ENCODE measurements around the gene ACTRT2.

ACTRT2 gene

DNA sequence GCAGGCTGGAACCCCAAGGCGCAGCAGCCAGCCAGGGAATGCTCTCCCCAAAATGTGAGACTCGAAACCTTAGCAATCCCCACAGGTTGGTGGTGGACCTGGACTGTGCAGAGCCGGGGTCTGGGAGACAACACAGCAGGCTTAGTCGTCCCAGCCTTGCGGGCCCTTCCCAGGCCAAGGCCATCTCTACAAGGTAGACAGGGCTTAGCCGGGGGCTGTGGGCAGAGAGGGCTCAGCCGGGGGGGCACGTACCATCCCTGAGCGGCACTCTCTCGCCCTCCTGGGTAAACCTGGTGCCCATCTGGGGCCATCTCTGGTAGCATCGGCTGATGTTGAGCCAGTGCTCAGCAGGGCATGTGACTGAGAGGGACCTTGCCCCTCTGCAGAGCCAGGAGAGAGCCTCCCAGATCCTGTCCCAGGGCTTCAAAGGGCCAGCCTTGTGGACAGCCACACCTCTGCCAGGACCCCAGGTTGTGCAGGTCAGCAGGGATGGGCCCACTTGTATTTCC lies 2.2 kb upstream of the ACTRT2 start:
- FAIRE-seq, result no peak

DNA sequence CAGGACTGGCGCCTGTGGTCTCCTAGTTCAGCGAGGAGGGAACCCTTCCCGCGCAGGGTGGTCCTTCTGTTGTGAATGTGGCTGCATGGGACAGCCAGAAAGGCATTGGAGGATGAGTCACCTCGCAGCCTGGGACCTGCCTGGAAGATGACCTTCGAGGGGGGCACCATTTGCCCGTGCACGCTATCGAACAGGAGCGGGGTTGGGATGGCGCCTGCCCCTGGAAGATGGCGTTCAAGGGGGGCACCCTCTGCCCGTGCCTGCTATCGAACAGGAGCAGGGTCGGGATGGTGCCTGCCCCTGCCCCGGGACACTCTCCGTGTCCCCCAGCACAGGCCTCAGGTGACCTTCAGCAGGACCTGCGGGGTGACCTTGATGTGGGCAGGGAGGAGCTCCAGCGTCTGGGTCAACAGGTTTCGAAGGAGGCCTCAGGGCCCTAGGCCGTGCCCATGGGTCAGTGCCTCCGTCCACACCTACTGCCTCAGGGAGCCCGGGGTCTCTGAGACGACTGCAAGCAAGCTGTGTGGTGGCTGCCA lies 1.7 kb upstream of the ACTRT2 start:
- no peak for FAIRE-seq

DNA sequence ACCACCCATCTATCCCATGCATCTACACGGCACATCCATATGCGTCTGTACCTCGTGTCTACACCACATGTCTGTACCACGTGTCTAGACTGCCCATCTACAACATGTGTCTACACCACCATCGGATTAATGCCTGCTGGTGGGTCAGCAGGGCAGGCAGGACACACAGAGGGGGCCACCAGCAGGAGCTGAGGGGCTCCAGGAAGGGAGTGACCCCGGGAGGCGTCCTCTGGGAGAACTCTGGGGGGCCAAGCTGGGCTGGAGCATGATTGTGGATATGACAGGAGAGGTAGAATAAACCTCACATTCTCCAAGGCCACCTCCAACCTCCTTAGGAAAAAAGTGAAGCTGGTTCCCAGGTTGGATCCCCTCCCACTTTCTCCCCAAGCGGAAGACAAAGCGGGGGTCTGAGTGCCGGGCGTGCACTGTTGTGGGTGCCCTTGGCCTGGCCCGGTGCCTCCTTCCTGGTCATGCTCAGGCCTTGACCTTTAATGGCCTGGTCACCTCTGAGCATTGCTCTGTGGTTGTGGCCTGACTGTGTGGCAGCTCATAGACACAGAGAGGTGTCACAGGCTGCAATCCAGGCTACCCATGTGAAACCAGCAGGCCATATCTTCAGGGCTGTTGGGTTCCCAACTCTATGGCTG lies 881 bp upstream of the ACTRT2 start:
- FAIRE-seq, result no peak

DNA sequence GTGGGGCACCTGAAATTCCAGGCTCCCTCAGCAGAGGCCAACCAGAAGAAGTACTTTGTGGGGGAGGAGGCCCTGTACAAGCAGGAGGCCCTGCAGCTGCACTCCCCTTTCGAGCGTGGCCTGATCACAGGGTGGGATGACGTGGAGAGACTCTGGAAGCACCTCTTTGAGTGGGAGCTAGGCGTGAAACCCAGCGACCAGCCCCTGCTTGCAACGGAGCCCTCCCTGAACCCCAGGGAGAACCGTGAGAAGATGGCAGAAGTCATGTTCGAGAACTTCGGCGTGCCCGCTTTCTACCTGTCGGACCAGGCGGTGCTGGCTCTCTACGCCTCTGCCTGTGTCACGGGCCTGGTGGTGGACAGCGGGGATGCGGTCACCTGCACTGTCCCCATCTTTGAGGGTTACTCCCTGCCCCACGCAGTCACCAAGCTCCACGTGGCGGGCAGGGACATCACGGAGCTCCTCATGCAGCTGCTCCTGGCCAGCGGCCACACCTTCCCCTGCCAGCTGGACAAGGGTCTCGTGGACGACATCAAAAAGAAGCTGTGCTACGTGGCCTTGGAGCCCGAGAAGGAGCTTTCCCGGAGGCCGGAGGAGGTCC lies 634 bp downstream of the ACTRT2 start:
- FAIRE-seq, result no peak

DNA sequence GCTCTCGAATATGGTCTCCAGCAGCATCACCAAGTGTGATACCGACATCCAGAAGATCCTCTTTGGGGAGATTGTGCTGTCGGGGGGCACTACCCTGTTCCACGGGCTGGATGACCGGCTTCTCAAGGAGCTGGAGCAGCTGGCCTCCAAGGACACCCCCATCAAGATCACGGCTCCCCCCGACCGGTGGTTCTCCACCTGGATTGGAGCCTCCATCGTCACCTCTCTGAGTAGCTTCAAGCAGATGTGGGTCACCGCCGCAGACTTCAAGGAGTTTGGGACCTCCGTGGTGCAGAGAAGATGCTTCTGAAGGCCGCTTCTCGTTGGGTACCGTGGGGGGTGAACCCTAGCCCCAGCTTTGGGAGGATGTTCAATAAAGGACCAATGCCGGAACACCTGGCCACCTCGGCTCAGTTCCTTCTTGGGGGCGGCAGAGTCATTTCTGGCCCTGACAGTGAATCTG lies 1.3 kb downstream of the ACTRT2 start:
- no peak for FAIRE-seq

DNA sequence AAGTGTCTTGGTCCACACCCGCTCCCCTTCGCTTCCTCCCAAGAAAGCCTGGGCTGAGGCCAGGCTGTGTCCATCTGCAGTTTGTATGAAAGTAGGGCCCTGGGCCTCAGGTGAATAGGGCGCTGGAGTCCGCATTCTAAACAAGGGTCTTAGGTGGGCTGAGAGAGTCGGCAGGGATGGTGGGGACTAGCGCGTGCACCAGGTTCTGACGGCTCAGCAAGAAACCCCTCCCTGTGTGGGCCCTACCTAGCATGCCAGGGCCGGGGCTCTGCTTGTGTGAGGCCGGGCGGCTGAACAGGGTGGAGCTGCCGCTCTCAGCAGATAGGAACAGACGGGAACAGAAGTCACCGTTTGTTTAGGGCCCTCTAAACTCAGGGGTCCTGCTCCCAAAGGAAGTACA lies 1.7 kb downstream of the ACTRT2 start:
- no peak for FAIRE-seq

DNA sequence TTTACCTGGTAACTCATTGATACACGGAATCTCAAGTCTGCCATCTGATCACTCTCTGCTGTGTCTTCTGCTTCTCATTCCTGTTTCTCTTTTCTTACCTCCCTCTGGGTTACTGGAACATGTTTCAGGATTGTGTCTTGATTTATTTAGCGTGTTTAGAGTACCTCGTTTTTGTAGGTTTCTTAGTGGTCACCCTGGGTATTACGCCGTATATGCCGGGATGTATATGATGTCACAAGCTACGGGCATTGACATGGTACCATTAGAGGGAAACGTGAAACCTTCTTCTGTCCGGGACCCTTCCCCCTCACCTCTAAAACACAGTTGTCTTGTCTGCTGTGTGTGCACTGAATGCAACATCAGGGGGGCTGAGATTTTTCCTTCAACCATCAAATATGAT lies 2.8 kb downstream of the ACTRT2 start:
- FAIRE-seq, result no peak

DNA sequence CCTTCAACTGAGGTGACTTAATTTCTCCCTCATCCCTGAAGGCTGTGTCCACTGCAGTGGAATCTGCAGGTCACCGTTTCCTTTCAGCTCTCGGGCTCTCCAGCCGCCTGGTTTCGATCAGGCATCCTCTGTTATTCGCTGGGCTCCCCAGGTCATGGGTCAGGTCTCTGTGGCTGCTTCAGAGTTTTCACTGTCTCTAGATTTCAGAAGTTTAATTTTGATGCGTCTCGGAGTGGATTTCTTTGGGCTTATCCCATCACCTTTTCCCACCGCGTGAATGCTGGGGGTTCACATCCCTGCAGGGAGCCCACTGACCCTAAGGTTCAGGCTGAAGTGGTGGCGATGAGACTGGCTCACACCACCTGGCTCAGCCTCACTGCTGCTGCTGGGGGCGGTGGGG lies 3.3 kb downstream of the ACTRT2 start:
- FAIRE-seq, result no peak

DNA sequence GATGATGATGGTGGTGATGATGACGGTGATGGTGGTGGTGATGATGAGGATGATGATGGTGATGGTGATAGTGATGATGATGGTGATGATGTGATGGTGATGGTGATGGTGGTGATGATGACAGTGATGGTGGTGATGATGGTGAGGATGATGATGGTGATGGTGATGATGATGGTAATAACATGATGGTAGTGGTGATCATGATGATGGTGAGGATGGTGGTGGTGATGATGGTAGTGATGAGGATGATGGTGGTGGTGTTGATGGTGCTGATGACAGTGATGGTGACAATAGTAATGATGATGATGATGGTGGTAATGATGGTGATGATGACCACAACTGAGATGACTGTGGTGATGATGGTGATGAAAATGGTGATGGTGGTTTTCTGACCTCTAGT lies 4.9 kb downstream of the ACTRT2 start:
- FAIRE-seq, result no peak

DNA sequence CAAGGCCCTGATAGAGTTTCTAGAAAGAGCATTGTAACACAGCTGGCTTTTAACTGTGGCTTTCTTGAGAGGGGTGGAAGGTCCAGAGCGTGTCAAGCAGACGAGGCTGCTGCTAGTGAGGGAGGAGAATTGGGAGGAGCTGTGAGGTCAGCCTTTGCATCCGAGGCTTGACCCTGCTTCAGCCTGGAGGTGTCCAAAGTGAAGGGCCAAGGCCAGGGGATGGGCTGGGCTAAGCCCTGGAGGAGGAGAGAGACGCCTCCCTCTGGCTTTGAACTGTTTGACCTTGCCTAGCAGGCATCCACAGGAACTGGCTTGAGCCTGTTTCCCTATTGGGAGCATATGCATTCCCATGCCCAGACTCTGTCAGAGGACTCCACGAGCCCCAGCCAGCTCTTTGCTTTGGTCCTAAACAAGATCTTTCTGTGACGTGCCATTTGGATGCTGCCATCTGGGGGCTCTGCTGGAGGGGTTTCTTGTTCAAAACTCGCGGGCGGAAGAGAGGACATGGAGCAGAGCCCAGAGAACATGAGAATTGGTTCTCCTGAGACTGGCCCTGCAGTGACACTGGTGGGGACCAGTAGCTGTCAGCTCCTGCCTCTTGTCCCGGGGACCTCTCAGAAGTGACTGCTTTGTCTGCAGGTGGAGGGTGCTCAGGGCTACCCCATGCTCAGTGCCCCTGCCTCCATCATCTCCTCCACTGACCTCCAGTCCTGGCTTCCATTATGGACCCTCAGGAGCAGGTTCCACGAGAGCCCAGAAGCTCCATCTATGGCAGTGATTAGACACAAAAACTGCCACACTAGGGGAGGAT lies 5.5 kb downstream of the ACTRT2 start:
- no peak for FAIRE-seq

DNA sequence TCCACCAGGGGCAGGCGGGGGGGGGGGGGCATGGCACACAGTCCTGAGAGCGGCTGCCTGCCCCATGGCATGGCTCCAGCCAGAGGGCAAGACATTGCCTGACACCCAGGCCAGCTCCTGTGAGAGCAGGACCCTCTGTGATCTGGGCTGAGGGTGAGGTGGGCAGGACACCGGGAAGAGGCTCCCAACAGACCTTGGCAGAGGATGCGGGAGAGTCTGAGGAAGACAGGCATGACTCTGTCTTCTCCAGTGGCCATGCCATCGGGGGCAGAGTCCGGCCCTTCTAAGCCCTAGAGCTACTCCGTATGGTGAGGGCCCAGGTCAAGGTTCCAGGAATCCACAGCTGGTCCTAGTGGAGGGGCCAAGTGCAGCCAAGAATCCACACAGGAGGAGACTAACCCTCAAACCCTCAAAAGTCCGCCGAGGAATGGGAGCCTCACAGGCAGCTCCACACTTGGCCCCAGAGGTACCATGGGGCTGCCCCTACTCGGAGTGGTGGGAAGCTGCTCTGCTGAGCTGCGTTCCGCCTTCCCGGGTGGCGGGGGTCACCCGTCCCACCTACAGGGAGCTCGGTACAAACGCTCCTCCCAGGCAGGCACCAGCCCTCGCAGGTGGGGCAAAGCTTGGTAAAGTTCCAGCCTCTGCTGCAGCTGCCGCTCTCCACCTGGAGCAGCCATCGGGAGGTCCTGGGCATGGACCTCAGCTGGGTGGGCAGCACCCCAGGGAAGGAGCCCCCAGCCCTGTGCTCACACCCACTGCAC lies 6.5 kb downstream of the ACTRT2 start:
- no peak for FAIRE-seq

DNA sequence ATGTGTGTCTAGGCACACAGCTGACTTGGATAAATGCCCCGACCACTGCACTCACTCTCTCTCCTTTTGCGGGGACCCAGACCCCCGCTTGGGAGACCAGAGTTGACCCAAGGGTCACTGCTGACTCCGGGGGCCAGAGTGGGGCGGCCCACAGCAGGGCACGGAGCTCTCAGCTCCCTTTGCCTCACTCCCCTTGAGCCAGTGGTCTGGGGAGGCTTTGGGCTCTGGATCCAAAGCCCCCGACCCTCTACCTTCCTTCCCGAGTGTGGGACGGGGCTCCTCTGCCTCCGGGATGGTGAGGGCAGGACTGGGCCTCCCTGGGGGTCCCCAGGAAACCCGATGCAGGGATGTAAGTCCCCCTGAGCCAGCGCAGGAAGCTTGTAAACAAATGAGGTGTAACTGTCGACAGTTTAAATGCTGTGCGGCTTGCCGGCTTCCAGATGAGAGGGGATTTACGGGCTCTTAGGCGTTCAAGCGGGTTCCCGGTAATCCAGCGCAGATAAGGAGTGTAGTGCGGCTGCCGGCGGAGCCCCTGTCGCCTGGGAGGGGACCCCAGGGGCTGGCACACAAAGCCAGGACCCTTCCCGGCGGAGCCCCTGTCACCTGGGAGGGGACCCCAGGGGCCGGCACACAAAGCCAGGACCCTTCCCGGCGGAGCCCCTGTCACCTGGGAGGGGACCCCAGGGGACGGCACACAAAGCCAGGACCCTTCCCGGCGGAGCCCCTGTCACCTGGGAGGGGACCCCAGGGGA lies 7.4 kb downstream of the ACTRT2 start:
- no peak for FAIRE-seq

DNA sequence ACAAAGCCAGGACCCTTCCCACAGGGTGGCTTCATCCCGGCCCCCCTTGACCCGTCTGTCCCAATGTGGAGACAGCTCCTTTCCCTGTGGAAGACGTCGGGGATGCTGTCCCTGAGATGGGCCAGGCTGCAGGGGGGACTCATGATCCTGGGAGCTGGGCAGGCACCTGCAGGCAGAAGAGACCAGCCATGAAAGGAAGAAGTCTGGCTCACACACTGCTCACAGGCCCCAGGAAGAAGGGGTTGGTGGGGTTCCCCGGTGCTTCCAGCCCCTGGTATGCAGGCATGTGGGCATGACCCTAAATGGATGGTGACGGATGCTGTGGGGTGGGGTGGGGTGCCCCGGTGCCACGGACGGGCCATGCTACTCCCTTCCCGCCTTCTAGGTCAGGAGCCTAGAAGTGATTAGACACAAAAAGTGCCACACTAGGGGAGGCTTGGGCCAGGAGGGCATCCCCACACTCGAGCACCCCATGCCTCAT lies 8.3 kb downstream of the ACTRT2 start:
- no peak for FAIRE-seq

DNA sequence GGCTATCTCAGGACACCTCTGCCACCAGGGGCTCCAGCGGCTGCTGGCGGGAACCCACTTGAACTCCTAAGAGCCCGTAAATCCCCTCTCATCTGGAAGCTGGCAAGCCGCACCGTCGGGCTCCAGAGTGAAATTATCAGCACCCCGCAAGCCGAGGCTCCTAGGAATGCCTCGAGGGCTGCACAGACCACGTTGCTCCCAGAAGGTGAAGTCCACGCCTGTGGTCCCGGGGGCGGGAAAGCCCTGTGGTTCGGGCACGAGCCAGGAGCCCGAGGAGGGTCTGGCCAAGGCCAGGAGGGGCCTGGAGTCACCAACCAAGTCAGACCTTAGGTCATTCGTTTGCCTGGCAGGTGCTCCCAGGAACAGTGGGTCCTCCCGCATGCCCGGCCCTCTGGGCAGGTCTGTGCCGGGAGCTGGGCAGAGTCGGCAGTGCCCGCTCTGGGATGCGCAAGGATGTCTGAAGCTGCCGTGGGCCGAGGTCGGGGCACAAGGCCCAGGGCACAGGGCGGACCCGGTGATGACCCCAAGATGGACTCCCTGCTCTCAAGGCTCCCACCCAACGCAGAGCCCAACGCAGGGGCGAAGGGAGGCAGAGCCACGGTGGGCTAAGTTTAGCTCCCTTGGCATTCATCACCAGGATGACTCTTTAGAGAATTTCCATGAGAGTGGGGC lies 8.9 kb downstream of the ACTRT2 start:
- FAIRE-seq, result no peak

DNA sequence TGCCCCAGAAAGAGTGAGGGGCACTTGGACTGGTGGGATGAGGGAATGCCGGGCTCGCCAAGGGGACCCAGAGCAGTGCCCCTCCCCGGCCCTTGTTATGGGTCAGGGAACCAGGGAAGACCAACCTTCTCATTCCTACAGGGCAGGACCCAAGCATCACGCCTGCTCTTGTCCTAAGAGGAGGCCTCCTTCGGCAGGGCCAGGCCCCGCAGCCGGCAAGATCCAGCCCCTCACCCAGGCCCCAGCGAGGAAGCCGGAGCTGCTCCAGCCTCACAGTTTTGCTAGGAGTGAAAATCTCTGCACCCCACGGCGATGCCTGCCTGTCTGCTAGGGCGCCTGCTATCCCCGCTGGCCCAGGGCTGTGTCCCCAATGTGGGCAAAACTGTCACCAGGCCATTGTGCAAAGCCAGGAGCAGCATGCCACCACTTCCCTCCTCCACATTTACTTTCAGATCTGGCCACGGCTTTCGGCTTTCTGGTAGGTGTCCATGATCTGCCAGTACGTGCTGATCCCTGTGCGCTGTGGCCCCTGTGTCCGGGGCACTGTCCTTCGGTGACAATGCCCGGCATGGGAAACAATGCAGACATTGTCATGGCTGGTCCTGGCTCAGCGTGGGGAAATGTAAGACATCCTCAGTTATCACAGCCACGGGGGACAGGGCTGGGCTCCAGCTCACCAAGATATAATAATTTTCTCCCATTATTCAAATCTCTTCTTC lies 9.6 kb downstream of the ACTRT2 start:
- no peak for FAIRE-seq

DNA sequence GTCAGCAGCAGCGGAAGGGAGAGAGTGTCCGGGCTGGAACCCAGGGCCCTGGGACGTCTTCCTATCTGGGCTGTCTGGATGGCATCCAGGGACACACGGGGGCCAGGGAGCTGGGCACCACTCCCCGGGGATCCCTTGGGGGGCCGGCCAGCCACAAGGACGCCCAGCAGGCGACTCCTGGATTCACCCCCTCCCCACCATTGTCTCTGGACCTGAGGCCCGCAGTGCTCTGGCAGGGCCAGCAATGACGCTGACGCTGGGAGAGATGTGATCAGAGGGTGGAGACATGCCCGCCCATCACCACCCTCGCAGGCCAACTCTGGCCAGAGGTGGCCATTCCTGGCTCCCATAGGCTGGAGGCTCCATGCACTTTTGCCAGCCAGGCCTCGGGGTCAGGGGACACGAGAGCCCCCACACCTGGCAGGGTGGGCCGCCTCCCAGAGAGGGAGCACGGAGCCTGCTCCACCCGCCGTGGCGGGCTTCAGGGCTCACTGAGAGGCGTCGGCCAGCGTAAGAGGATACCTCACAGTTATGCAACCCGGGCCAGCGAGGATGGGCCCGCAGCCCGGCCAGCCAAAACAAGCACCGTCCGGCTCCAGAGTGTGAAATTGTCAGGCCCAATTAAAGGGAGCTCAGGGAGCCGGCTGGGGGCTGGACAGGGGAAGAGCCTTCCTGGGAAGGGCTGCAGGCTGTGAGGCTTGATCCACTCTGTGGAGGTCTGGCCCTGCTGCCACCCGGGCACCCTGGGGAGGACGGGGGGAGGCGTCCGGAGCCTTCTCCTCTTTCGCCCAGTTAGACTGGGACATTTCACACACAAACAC lies 10.3 kb downstream of the ACTRT2 start:
- no peak for FAIRE-seq

DNA sequence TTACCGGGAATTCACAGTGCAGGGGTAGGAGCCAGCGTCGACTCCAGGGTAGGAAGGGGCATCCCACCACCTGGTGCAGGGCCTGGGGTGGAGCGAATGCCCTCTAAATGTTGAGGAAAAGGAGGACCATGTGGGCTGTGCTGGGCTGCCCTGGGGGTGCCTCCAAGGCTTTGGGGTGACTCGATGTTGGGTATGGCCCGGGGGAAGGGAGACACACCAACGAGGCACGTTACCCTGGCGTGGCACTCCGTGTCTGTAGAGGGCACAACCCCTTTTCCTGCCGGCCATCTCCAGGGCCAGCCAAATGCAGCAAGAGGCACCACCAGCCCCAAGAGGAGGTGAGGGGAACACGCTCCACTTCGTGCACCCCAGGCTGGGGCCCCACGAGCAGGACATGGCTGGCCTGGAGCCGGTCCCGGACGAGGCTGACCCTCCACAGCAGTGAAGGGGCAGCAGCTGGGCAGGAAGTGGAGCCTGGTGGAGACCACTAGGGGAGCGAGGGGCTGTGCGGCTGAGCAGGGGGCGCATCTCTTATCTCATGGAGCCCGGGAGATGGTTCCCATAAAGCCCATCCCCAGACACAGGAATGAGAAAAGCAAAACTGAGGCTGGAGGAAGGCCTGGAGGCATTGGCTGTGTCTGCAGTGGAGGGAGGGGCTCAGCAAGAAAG lies 11.2 kb downstream of the ACTRT2 start:
- FAIRE-seq, result no peak

DNA sequence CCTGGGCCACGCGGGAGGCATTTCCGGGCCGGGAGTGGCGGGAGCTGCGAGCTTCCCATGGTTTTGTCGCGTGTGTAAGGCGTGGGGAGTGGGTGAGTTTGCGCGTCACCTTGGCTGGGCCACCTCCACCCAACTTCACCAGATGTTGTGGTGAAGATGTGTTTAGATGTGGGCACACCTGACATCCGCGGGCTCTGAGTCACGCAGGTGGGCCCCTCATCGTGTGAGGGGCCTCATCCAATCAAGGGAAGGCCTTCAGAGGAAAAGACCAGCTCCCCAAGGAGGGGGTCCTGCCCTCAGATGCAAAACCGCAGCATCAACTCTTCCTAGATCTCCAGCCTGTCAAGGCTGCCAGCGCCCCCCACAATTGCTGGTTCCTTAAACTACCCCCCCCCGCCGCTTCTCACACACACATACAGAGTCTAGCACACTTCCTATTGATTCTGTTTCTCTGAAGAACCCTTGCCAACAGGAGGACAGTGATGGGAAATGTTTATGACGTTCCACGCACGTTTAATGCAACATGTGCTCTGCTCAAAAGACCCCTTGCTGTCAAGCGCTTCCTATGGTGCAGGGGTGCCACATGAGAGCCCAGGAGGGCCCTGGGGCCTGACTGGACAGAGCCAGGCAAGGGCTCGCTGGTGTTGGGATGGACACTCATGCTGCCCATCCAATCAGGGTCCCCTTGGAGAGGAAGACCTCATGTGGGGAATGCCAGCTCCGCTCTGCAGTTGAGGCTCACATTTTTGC lies 11.9 kb downstream of the ACTRT2 start:
- FAIRE-seq, result no peak

DNA sequence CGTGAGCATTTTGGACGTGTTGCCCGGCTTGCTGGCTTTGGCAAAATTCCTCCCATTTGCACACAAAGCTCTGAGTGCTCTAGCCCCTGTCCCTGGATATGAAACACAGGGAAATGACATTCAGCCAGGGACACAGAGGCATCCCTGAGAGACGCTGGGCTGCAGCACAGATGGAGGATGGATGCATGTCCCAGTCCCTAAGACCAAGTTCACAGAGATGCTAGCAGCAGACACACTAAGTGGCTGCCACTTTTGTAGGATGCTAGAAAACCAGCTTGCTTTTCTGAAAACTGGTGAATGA lies 12.5 kb downstream of the ACTRT2 start:
- no peak for FAIRE-seq

Measured in islet of Langerhans (tissue), 1 donor.